PC-3 (cell line): ENCODE data around the gene PPP1R1B. TPM values are rescaled to one million over a fixed set of nuclear protein-coding genes. Genes with fewer than 3 reads are reported as not detected.

Experiments used
- ATAC-seq: fragments of 200-7000 bp; cut with Tn5 transposase; 2 replicates; pipeline ENCODE4 v1.9.1; 2020; ENCODE audit warnings: mild to moderate bottlenecking, moderate library complexity
- BruUV-seq: library from RNA; stranded (reverse); fragments of 400-500 nt; replicated peaks from 2 replicates; lab custom pipeline; 2021; lab: Mats Ljungman, UMichigan
- CTCF ChIA-PET: fragments of 300-600 bp; sonication (Branson Sonifier 250); formaldehyde crosslinking; loops from one replicate; lab custom pipeline; 2022; ENCODE audit warnings: antibody characterized with exemption; lab: Charles Lee
- POLR2A ChIA-PET: fragments of 300-600 bp; sonication (Branson Sonifier 250); formaldehyde crosslinking; loops from one replicate; lab custom pipeline; 2022; ENCODE audit warnings: antibody characterized with exemption; ENCODE audit not compliant: unreplicated experiment; lab: Charles Lee
- DNase-seq: peaks from one replicate; pipeline ENCODE4 v3.0.0-alpha.2; 2015
- H2AFZ ChIP-seq: fragments of 300-600 bp; sonication (generic); 2 replicates; pipeline ENCODE4 v1.6.0; 2016; ENCODE audit warnings: antibody characterized with exemption, low read length
- H3F3A ChIP-seq: fragments of 300-600 bp; sonication (generic); one replicate; pipeline ENCODE4 v1.6.0; 2017; ENCODE audit warnings: antibody characterized with exemption, low read length, control low read depth, mild to moderate bottlenecking; ENCODE audit not compliant: unreplicated experiment
- H3K27ac ChIP-seq: fragments of 300-600 bp; sonication (generic); 2 replicates; pipeline ENCODE4 v1.5.1; 2016; ENCODE audit warnings: mild to moderate bottlenecking, low read length
- H3K27me3 ChIP-seq: fragments of 300-600 bp; sonication (generic); 2 replicates; pipeline ENCODE4 v1.6.1; 2016; ENCODE audit warnings: low read length, mixed read lengths
- H3K36me3 ChIP-seq: fragments of 300-600 bp; sonication (generic); 2 replicates; pipeline ENCODE4 v1.6.1; 2016; ENCODE audit warnings: low read depth, mixed run types, low read length, mixed read lengths
- H3K4me1 ChIP-seq: fragments of 300-600 bp; sonication (generic); 2 replicates; pipeline ENCODE4 v1.5.1; 2016; ENCODE audit warnings: low read length; ENCODE audit not compliant: insufficient read depth
- H3K4me2 ChIP-seq: fragments of 300-600 bp; sonication (generic); 2 replicates; pipeline ENCODE4 v1.6.0; 2016; ENCODE audit warnings: low read length
- H3K4me3 ChIP-seq: fragments of 300-600 bp; sonication (generic); 2 replicates; pipeline ENCODE4 v1.5.1; 2016; ENCODE audit warnings: mild to moderate bottlenecking, low read length, mixed read lengths
- H3K79me2 ChIP-seq: fragments of 300-600 bp; sonication (generic); 2 replicates; pipeline ENCODE4 v1.6.1; 2017; ENCODE audit warnings: low read length, mixed read lengths
- H3K9ac ChIP-seq: fragments of 300-600 bp; sonication (generic); 2 replicates; pipeline ENCODE4 v1.6.0; 2016; ENCODE audit warnings: mild to moderate bottlenecking, low read length
- H3K9me2 ChIP-seq: fragments of 300-600 bp; sonication (generic); replicated peaks from 2 replicates; pipeline ENCODE4 v1.6.1; 2016; ENCODE audit warnings: mixed run types, low read length, mixed read lengths
- H3K9me3 ChIP-seq: fragments of 300-600 bp; sonication (generic); 2 replicates; pipeline ENCODE4 v1.6.1; 2016; ENCODE audit warnings: low read length, mixed read lengths
- H4K20me1 ChIP-seq: fragments of 300-600 bp; sonication (generic); 2 replicates; pipeline ENCODE4 v1.6.1; 2016; ENCODE audit warnings: low read length, mixed read lengths
- EZH2 ChIP-seq: fragments of 300-600 bp; sonication (generic); IDR thresholded peaks from one replicate; pipeline ENCODE4 v1.6.1; 2017; ENCODE audit warnings: antibody characterized with exemption, mild to moderate bottlenecking, low read length; ENCODE audit not compliant: unreplicated experiment
- EZH2phosphoT487 ChIP-seq: fragments of 300-600 bp; sonication (generic); IDR thresholded peaks from 2 replicates; pipeline ENCODE4 v1.6.1; 2018; ENCODE audit warnings: mild to moderate bottlenecking, antibody characterized with exemption, low read length, borderline replicate concordance
- intact Hi-C: fragments of 100-400 bp; cut with micrococcal nuclease; formaldehyde crosslinking; loops from 2 replicates; pipeline ENCODE4 v1.9.0; 2023
- total RNA-seq: library from RNA; depleted of rRNA; stranded (reverse); fragments of >200 nt; gene quantifications from 2 replicates; pipeline ENCODE4 v1.2.3, GENCODE V29; 2014
- TF ChIP-seq, protein P1 (sequence below): fragments of 300-600 bp; sonication (generic); conservative IDR thresholded peaks from 2 replicates; pipeline ENCODE4 v1.5.1; 2017; ENCODE audit warnings: antibody characterized with exemption, low read depth, mild to moderate bottlenecking, low read length

PPP1R1B gene
- total RNA-seq, 1 experiment from 2014 or later, result 3.1 TPM

DNA sequence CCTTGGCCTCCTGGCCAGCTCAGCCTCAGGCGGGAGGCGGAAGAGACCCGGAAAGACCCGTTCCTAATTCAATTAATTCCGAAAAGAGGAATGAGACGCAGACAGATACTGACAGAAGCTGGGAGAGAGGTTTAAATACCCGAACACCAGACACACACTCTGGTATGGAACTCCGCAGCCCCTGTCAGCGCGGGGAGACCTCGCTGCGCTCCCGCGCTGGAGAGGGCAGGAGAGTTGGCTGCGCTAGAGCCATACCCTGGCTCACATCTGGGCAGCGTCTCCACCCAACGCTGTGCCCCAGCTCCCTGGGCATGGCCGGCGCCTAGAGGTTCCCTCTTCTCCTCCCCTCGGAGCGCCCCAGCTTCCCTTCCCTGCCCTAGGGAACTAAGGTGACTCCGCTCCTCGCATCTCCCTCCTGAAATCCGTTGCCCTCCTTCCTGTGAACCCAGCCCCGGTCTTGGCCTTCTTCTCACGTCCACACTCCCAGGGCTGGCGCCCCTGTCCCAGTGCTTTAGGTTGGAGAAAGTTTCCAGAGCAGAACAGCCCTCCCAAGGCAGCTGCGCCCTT lies 27.0 kb upstream of the PPP1R1B start:
- no peaks in the 10 kb centered on the region for H3F3A ChIP-seq
- intact Hi-C loops, result no loop called here
- no TSS peak for BruUV-seq
- ChIA-PET POLR2A (no interaction called here), CTCF (no interaction called here)
- peaks cover 71% of the 10 kb centered on the region for H3K27me3 ChIP-seq
- H3K9me2 ChIP-seq, result no peaks in the 10 kb centered on the region
- H3K27ac ChIP-seq, result no peak overlapping the region
- ATAC-seq (no peak), DNase-seq (no peak)
- no peaks in the 10 kb centered on the region for H3K9me3 ChIP-seq
- no peaks in the 10 kb centered on the region for H4K20me1 ChIP-seq
- H3K9ac ChIP-seq, result no peak overlapping the region
- H3K36me3 ChIP-seq, result no peaks in the 10 kb centered on the region
- H3K4me1 ChIP-seq, result no peaks in the 10 kb centered on the region
- no peak overlapping the region for H3K4me3 ChIP-seq
- H2AFZ ChIP-seq, result no peak overlapping the region
- no peak overlapping the region for H3K4me2 ChIP-seq
- TF ChIP-seq, protein P1, sequence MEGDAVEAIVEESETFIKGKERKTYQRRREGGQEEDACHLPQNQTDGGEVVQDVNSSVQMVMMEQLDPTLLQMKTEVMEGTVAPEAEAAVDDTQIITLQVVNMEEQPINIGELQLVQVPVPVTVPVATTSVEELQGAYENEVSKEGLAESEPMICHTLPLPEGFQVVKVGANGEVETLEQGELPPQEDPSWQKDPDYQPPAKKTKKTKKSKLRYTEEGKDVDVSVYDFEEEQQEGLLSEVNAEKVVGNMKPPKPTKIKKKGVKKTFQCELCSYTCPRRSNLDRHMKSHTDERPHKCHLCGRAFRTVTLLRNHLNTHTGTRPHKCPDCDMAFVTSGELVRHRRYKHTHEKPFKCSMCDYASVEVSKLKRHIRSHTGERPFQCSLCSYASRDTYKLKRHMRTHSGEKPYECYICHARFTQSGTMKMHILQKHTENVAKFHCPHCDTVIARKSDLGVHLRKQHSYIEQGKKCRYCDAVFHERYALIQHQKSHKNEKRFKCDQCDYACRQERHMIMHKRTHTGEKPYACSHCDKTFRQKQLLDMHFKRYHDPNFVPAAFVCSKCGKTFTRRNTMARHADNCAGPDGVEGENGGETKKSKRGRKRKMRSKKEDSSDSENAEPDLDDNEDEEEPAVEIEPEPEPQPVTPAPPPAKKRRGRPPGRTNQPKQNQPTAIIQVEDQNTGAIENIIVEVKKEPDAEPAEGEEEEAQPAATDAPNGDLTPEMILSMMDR, result no peak
- no peak for TF ChIP-seq EZH2
- no peak for TF ChIP-seq EZH2phosphoT487
- H3K79me2 ChIP-seq, result no peaks in the 10 kb centered on the region

GRCh38 chr17:39600288-39600996 lies 26.3 kb upstream of the PPP1R1B start:
- DNase-seq, result no peak
- POLR2A ChIA-PET, result no interaction called here

More at GRCh38 chr17:39600288-39600996, 26.3 kb upstream of the PPP1R1B start:
- Histone ChIP-seq H3K4me1 (no peaks in the 10 kb centered on the region), H3K27ac (no peak overlapping the region), H3K9me2 (no peaks in the 10 kb centered on the region), H2AFZ (no peak overlapping the region), H3K4me3 (no peak overlapping the region), H3K79me2 (no peaks in the 10 kb centered on the region), H3K36me3 (no peaks in the 10 kb centered on the region), H3K9ac (no peak overlapping the region), H3F3A (no peaks in the 10 kb centered on the region), H3K4me2 (no peak overlapping the region), H3K9me3 (no peaks in the 10 kb centered on the region), H4K20me1 (no peaks in the 10 kb centered on the region), H3K27me3 (peaks cover 78% of the 10 kb centered on the region)
- CTCF ChIA-PET, result no interaction called here
- no TSS peak for BruUV-seq
- no peak for ATAC-seq
- intact Hi-C loops, result no loop called here
- TF ChIP-seq EZH2 (no peak), EZH2phosphoT487 (no peak)
- TF ChIP-seq, protein P1, result no peak
